A549 (cell line): ENCODE measurements around the gene PLA2G5. TPM values are rescaled to one million over a fixed set of nuclear protein-coding genes. Genes with fewer than 3 reads are reported as not detected.

ENCODE experiments used
- ATAC-seq, 2 experiments: fragments of 200-7000 bp in 1 of 2; fragments of >200 bp in 1 of 2; cut with Nextera tagmentation in 1 of 2; cut with Tn5 transposase in 1 of 2; 3 replicates each; pipeline versions ENCODE4 v1.8.0 to v1.9.1; 2018 to 2020; ENCODE audit warnings: mild to moderate bottlenecking in 1 of 2, moderate library complexity in 1 of 2
- CTCF ChIA-PET: fragments of 300-600 bp; sonication (Branson Sonifier 250); formaldehyde crosslinking; extraction: SDS; loops from one replicate; lab custom pipeline; 2021; ENCODE audit warnings: antibody characterized with exemption, inconsistent platforms; lab: Yijun Ruan, JAX
- POLR2A ChIA-PET: fragments of 350-600 bp; formaldehyde crosslinking; extraction: SDS; loops from one replicate; lab custom pipeline; 2021; ENCODE audit warnings: antibody characterized with exemption, inconsistent platforms; lab: Yijun Ruan, JAX
- DNase-seq, 2 experiments: peaks; one replicate each; pipeline versions ENCODE4 v3.0.0 to v3.0.0-alpha.2; 2011 to 2016; ENCODE audit warnings: low read depth in 1 of 2, low spot score in 1 of 2
- FAIRE-seq: peaks from 2 replicates; lab custom pipeline; 2011; peaks lifted over from hg19 to GRCh38; lab: Jason Lieb, UNC
- H3K27ac ChIP-seq, 2 experiments: fragments of >200 bp; sonication (Bioruptor Twin); formaldehyde crosslinking; 3 replicates each; pipeline ENCODE4 v1.5.1; 2016 to 2017
- H3K4me1 ChIP-seq: fragments of >200 bp; sonication (Bioruptor Twin); formaldehyde crosslinking; 3 replicates; pipeline ENCODE4 v1.6.1; 2016
- H3K4me2 ChIP-seq: fragments of >200 bp; sonication (Bioruptor Twin); formaldehyde crosslinking; 3 replicates; pipeline ENCODE4 v1.6.1; 2016
- H3K4me3 ChIP-seq: fragments of >200 bp; sonication (Bioruptor Twin); formaldehyde crosslinking; 3 replicates; pipeline ENCODE4 v1.5.1; 2016
- H3K9me3 ChIP-seq: fragments of >200 bp; sonication (Bioruptor Twin); formaldehyde crosslinking; 3 replicates; pipeline ENCODE4 v1.6.1; 2016
- CBX2 ChIP-seq: fragments of 200-600 bp; sonication (generic); IDR thresholded peaks from 2 replicates; pipeline ENCODE4 v1.6.1; 2016; ENCODE audit warnings: low read depth, mild to moderate bottlenecking, borderline replicate concordance
- CEBPB ChIP-seq, 2 experiments: fragments of >200 bp in 1 of 2; sonication (Bioruptor Twin) in 1 of 2; formaldehyde crosslinking in 1 of 2; IDR thresholded peaks; 2 replicates each; pipeline ENCODE4 v1.6.1; 2012 to 2016
- CHD2 ChIP-seq: fragments of 150-350 bp; IDR thresholded peaks from 2 replicates; pipeline ENCODE4 v1.6.1; 2014; ENCODE audit warnings: low read length; ENCODE audit not compliant: partially characterized antibody
- CHD4 ChIP-seq: fragments of 200-600 bp; sonication (generic); IDR thresholded peaks from 2 replicates; pipeline ENCODE4 v1.6.1; 2016; ENCODE audit warnings: antibody characterized with exemption, mild to moderate bottlenecking, borderline replicate concordance
- EHF ChIP-seq: fragments of 250-450 bp; sonication (Bioruptor Pico); IDR thresholded peaks from 2 replicates; pipeline ENCODE4 v1.5.0; 2020; ENCODE audit warnings: mild to moderate bottlenecking
- FOSL2 ChIP-seq, 2 experiments: fragments of 450-650 bp in 1 of 2; fragments of >200 bp in 1 of 2; sonication (Bioruptor Twin) in 1 of 2; formaldehyde crosslinking; IDR thresholded peaks; 2 replicates each; pipeline versions ENCODE4 v1.5.0 to v1.6.1; 2016 to 2020; ENCODE audit warnings: mild to moderate bottlenecking in 1 of 2, moderate library complexity in 1 of 2
- FOXS1 ChIP-seq: fragments of 250-450 bp; sonication (Bioruptor Pico); IDR thresholded peaks from 2 replicates; pipeline ENCODE4 v1.5.0; 2020; ENCODE audit warnings: mild to moderate bottlenecking, moderate library complexity
- HDAC2 ChIP-seq: fragments of 200-600 bp; sonication (generic); IDR thresholded peaks from 2 replicates; pipeline ENCODE4 v1.6.1; 2016
- HOXA7 ChIP-seq: fragments of 250-450 bp; sonication (Bioruptor Pico); IDR thresholded peaks from 2 replicates; pipeline ENCODE4 v1.5.0; 2020; ENCODE audit warnings: mild to moderate bottlenecking, moderate library complexity
- HOXB5 ChIP-seq: fragments of 250-450 bp; sonication (Bioruptor Pico); IDR thresholded peaks from 2 replicates; pipeline ENCODE4 v1.5.0; 2020; ENCODE audit warnings: mild to moderate bottlenecking, moderate library complexity
- JUN ChIP-seq, 2 experiments: fragments of >200 bp; sonication (Bioruptor Twin); formaldehyde crosslinking; IDR thresholded peaks; 2 replicates in 1 of 2; 3 replicates in 1 of 2; pipeline ENCODE4 v1.6.1; 2016 to 2017
- JUNB ChIP-seq: fragments of >200 bp; sonication (Bioruptor Twin); formaldehyde crosslinking; IDR thresholded peaks from 2 replicates; pipeline ENCODE4 v1.6.1; 2016
- KDM1A ChIP-seq: fragments of 200-600 bp; sonication (generic); IDR thresholded peaks from 2 replicates; pipeline ENCODE4 v1.6.1; 2016; ENCODE audit warnings: low read depth, mild to moderate bottlenecking
- MAZ ChIP-seq: fragments of 150-350 bp; IDR thresholded peaks from 2 replicates; pipeline ENCODE4 v1.6.1; 2014; ENCODE audit warnings: antibody characterized with exemption, low read depth, low read length, borderline replicate concordance
- MYC ChIP-seq: IDR thresholded peaks from 2 replicates; pipeline ENCODE4 v1.6.1; 2012; ENCODE audit warnings: mild to moderate bottlenecking, inconsistent platforms, low read length, improper control_type of control experiment, borderline replicate concordance
- NR3C1 ChIP-seq: fragments of >200 bp; sonication (Bioruptor Twin); formaldehyde crosslinking; IDR thresholded peaks from 3 replicates; pipeline ENCODE4 v1.6.1; 2017
- RAD21 ChIP-seq, 2 experiments: fragments of >200 bp in 1 of 2; sonication (Bioruptor Twin) in 1 of 2; formaldehyde crosslinking in 1 of 2; IDR thresholded peaks in 1 of 2; conservative IDR thresholded peaks in 1 of 2; 2 replicates in 1 of 2; 3 replicates in 1 of 2; pipeline ENCODE4 v1.6.1; 2012 to 2018; ENCODE audit warnings: inconsistent platforms in 1 of 2
- RFX5 ChIP-seq: fragments of 450-650 bp; IDR thresholded peaks from 2 replicates; pipeline ENCODE4 v1.7.1; 2014; ENCODE audit warnings: antibody characterized with exemption, mild to moderate bottlenecking, moderate library complexity
- SMC3 ChIP-seq: fragments of >200 bp; sonication (Bioruptor Twin); formaldehyde crosslinking; IDR thresholded peaks from 3 replicates; pipeline ENCODE4 v1.6.1; 2018; ENCODE audit warnings: inconsistent platforms
- ZC3H11A ChIP-seq: fragments of 450-650 bp; IDR thresholded peaks from 2 replicates; pipeline ENCODE4 v1.6.1; 2014; ENCODE audit warnings: antibody characterized with exemption, mild to moderate bottlenecking
- ZFP36 ChIP-seq: fragments of 450-650 bp; IDR thresholded peaks from 2 replicates; pipeline ENCODE4 v1.6.1; 2014; ENCODE audit warnings: borderline replicate concordance; ENCODE audit not compliant: partially characterized antibody
- ZNF302 ChIP-seq: fragments of 250-450 bp; sonication (Bioruptor Pico); IDR thresholded peaks from 2 replicates; pipeline ENCODE4 v1.9.0; 2021; ENCODE audit warnings: inconsistent platforms, mild to moderate bottlenecking, moderate library complexity
- ZSCAN20 ChIP-seq: fragments of 250-450 bp; sonication (Bioruptor Pico); IDR thresholded peaks from 2 replicates; pipeline ENCODE4 v1.8.0; 2022; ENCODE audit warnings: mild to moderate bottlenecking, moderate library complexity
- WGBS: methylation state at CpG from one replicate; pipeline ENCODE4 v1.1.6; 2017; ENCODE audit errors: missing lambda C conversion rate; 5-methylcytosine and 5-hydroxymethylcytosine counted together
- polyA plus RNA-seq, 4 experiments: library from polyadenylated mRNA; depleted of rRNA in 3 of 4; stranded (reverse); fragments of >200 nt; fragmentation: RNase III in 1 of 4; extraction: RNeasy Plus Mini Kit Qiagen cat#74134 plus additional on column Dnase treatment in 1 of 4; gene quantifications; 2 replicates in 3 of 4; 3 replicates in 1 of 4; pipeline ENCODE4 v1.2.3, GENCODE V29; 2011 to 2017
- TF ChIP-seq, protein P1 (sequence below): IDR thresholded peaks from 2 replicates; pipeline ENCODE4 v1.6.1; 2012
- TF ChIP-seq, protein P2 (sequence below): fragments of >200 bp; sonication (Bioruptor Twin); formaldehyde crosslinking; IDR thresholded peaks from 2 replicates; pipeline ENCODE4 v1.6.1; 2016
- TF ChIP-seq, protein P3 (sequence below): fragments of 450-650 bp; IDR thresholded peaks from 2 replicates; pipeline ENCODE4 v1.6.1; 2014; ENCODE audit warnings: antibody characterized with exemption

The PLA2G5 gene
- polyA plus RNA-seq, 2 of the 4 experiments (the other 2 are of a cell fraction) = not detected

DNA sequence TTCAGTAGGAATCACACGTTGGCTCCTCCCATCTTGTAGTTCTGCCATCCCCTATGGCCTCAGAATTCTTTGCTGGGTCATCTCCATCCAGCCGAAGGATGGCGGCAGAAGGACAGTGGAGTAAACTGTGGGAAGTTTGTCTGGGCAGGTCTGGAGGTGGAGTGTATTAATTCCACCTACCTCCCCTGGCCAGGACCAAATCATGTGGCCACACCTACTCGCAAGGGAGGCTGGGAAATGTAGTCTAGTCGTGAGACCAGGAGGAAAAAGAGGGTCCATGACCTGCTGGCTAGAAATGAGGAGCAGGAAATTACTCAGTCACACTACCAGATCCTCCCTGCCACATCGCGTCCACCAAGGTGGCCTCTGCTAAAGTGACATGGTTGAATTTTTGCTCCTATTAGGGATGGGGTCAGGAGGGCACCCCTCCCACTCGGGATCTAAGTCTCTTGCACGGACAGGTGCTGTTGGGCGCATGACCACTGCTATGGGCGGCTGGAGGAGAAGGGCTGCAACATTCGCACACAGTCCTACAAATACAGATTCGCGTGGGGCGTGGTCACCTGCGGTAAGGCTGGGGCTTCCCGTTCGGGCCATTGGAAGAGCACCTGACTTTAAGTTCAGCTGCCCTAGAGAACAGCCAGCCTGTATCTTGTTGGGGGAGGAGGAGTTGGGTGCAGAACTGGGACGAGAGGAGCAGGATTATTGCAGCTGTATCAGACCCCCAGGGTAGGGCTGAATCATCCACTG is 19.5 kb downstream of the PLA2G5 start:
- ChIA-PET POLR2A (no interaction called here), CTCF (interaction anchor here (0.6 to 4.0 kb wide), 4 partner anchors 11 to 172 kb away, joined by 3 to 18 read pairs (median 4); no protein-coding TSS in a partner anchor)
- Histone ChIP-seq H3K27ac (no peak overlapping the region), H3K4me2 (peak overlapping the region; percentile 21; the same call in 1 of the 3 replicates), H3K9me3 (no peaks in the 10 kb centered on the region), H3K4me1 (no peaks in the 10 kb centered on the region), H3K4me3 (no peak overlapping the region)
- DNase-seq (peak; percentile 6 to 26), FAIRE-seq (no peak), ATAC-seq (peak; percentile 54 to 62; a peak in 5 of 6 replicates)
- TF ChIP-seq HDAC2 = no peak
- no peak for TF ChIP-seq MAZ
- no peak for TF ChIP-seq KDM1A
- TF ChIP-seq HOXB5 (CRISPR knock-in tag) = no peak
- 41% methylated on average over 10 of the region's 19 CpGs for WGBS

DNA sequence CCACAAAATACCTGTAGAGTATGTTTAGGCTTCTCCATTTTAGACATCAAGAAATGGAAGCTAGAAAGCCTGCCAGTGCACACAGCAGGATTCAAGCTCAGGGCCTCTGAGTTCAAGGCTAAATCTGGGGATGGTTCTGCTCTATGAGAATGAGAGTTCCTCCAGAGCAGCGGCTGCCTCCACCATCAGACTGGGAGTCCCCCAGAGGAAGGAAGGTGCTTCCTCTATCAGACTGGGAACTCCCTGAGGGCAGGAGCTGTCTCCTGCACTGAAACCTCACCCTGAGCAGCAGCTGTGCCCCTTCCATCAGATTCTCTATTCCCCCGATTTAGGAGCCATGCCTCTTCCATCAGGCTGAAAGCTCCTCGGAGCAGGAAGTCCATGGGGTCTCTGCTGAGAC is 20.1 kb downstream of the PLA2G5 start:
- Histone ChIP-seq H3K9me3 (no peaks in the 10 kb centered on the region), H3K27ac (no peak overlapping the region), H3K4me2 (no peak overlapping the region), H3K4me3 (no peak overlapping the region), H3K4me1 (no peaks in the 10 kb centered on the region)
- no peak for FAIRE-seq
- TF ChIP-seq, protein P1, sequence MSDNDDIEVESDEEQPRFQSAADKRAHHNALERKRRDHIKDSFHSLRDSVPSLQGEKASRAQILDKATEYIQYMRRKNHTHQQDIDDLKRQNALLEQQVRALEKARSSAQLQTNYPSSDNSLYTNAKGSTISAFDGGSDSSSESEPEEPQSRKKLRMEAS = no peak
- TF ChIP-seq JUNB = no peak
- TF ChIP-seq CHD4 = no peak
- no peak for TF ChIP-seq CBX2
- no peak for TF ChIP-seq SMC3
- TF ChIP-seq ZFP36 = no peak
- TF ChIP-seq RAD21 (conservative IDR thresholded peaks at IDR 0.05 in 1 of 2, IDR thresholded peaks at IDR 0.05 in 1 of 2) = no peak
- no peak for TF ChIP-seq CEBPB (IDR thresholded peaks at IDR 0.05)
- no peak for TF ChIP-seq FOXS1 (CRISPR knock-in tag)
- no peak for TF ChIP-seq NR3C1
- no peak for TF ChIP-seq FOSL2 (IDR thresholded peaks at IDR 0.05)
- TF ChIP-seq FOSL2 (CRISPR knock-in tag; IDR thresholded peaks at IDR 0.05) = no peak
- TF ChIP-seq ZNF302 (CRISPR knock-in tag) = no peak
- no peak for TF ChIP-seq CHD2
- no peak for ATAC-seq
- DNase-seq = no peak
- ChIA-PET CTCF (interaction anchor here (0.6 to 4.0 kb wide), 5 partner anchors 11 to 173 kb away, joined by 3 to 18 read pairs (median 4); no protein-coding TSS in a partner anchor), POLR2A (no interaction called here)
- WGBS = 47% methylated on average over 2 of the region's 3 CpGs

DNA sequence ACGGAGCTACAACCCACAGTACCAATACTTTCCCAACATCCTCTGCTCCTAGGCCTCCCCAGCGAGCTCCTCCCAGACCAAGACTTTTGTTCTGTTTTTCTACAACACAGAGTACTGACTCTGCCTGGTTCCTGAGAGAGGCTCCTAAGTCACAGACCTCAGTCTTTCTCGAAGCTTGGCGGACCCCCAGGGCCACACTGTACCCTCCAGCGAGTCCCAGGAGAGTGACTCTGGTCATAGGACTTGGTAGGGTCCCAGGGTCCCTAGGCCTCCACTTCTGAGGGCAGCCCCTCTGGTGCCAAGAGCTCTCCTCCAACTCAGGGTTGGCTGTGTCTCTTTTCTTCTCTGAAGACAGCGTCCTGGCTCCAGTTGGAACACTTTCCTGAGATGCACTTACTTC is 20.6 kb downstream of the PLA2G5 start:
- CTCF ChIA-PET = interaction anchor here (0.6 to 4.0 kb wide), 5 partner anchors 10 to 173 kb away, joined by 3 to 18 read pairs (median 3); no protein-coding TSS in a partner anchor

More for the DNA sequence above, 20.6 kb downstream of the PLA2G5 start:
- no peak for ATAC-seq
- no peak for FAIRE-seq
- TF ChIP-seq CEBPB (IDR thresholded peaks at IDR 0.05) (no peak), MYC (no peak), EHF (no peak), FOSL2 (IDR thresholded peaks at IDR 0.05) (no peak), FOSL2 (CRISPR knock-in tag; IDR thresholded peaks at IDR 0.05) (no peak), ZC3H11A (no peak), HOXA7 (CRISPR knock-in tag) (no peak), RFX5 (no peak), ZSCAN20 (no peak), RAD21 (conservative IDR thresholded peaks at IDR 0.05 in 1 of 2, IDR thresholded peaks at IDR 0.05 in 1 of 2) (no peak), JUN (IDR thresholded peaks at IDR 0.05) (no peak), CBX2 (no peak), HDAC2 (no peak)
- TF ChIP-seq, protein P1 = no peak
- TF ChIP-seq, protein P2, sequence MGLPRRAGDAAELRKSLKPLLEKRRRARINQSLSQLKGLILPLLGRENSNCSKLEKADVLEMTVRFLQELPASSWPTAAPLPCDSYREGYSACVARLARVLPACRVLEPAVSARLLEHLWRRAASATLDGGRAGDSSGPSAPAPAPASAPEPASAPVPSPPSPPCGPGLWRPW = no peak
- TF ChIP-seq, protein P3, sequence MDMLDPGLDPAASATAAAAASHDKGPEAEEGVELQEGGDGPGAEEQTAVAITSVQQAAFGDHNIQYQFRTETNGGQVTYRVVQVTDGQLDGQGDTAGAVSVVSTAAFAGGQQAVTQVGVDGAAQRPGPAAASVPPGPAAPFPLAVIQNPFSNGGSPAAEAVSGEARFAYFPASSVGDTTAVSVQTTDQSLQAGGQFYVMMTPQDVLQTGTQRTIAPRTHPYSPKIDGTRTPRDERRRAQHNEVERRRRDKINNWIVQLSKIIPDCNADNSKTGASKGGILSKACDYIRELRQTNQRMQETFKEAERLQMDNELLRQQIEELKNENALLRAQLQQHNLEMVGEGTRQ = no peak
- H3K9me3 ChIP-seq = no peaks in the 10 kb centered on the region
- DNase-seq = no peak
- no peaks in the 10 kb centered on the region for H3K4me1 ChIP-seq
- POLR2A ChIA-PET = no interaction called here
- 36% methylated on average over 6 of the region's 6 CpGs for WGBS
- no peak overlapping the region for H3K27ac ChIP-seq
- H3K4me2 ChIP-seq = no peak overlapping the region
- H3K4me3 ChIP-seq = no peak overlapping the region
